HEK293 (cell line): Measurements from ENCODE around the gene ANO2.

Source experiments
- CTCF ChIP-seq: fragments of 450-650 bp; formaldehyde crosslinking; IDR thresholded peaks from 2 replicates; pipeline ENCODE4 v1.5.1; 2016; ENCODE audit warnings: missing biosample characterization, missing genetic modification characterization
- GLIS1 ChIP-seq: fragments of 450-650 bp; formaldehyde crosslinking; IDR thresholded peaks from 2 replicates; pipeline ENCODE4 v1.5.1; 2016; ENCODE audit warnings: missing biosample characterization, missing genetic modification characterization
- ZNF843 ChIP-seq: fragments of 450-650 bp; formaldehyde crosslinking; IDR thresholded peaks from 2 replicates; pipeline ENCODE4 v1.5.1; 2016; ENCODE audit warnings: missing biosample characterization, missing genetic modification characterization

- TF ChIP-seq ZNF843 (tag by site-specific recombination), result no peak
- no peak for TF ChIP-seq GLIS1
- no peak for TF ChIP-seq CTCF
Observed at GRCh38 chr12:5535541-5535940, 409.5 kb downstream of the ANO2 start.
